Gastroesophageal sphincter (tissue), 4 donors: ENCODE measurements around the gene AGAP2. TPM values are rescaled to one million over a fixed set of nuclear protein-coding genes. Genes with fewer than 3 reads are reported as not detected.
A peak's percentile ranks its signal among the peaks of the same experiment; 100 is the strongest.

ENCODE experiments used
- ATAC-seq: fragments of 150-250 bp; one replicate; pipeline ENCODE4 v1.9.1; 2016; ENCODE audit warnings: mild to moderate bottlenecking, moderate library complexity
- H3K27ac ChIP-seq, 4 donors: fragments of 200-600 bp; sonication (generic) in 3 of 4; 1 replicate in 3 of 4; 2 replicates in 1 of 4; pipeline ENCODE4 v1.5.1; 2016 to 2019
- H3K27me3 ChIP-seq: fragments of 200-600 bp; sonication (generic); one replicate; pipeline ENCODE4 v1.5.1; 2019
- H3K36me3 ChIP-seq, 2 donors: fragments of 200-600 bp; sonication (generic); one replicate each; pipeline ENCODE4 v1.5.1; 2019; ENCODE audit warnings: control low read depth in 1 of 2
- H3K4me1 ChIP-seq, 3 donors: fragments of 200-600 bp; sonication (generic); 1 replicate in 2 of 3; 2 replicates in 1 of 3; pipeline ENCODE4 v1.5.1; 2016 to 2019; ENCODE audit warnings: control low read depth in 2 of 3
- H3K4me3 ChIP-seq, 2 donors: fragments of 200-600 bp; sonication (generic); one replicate each; pipeline ENCODE4 v1.5.1; 2019; ENCODE audit warnings: mild to moderate bottlenecking in 1 of 2, moderate library complexity in 1 of 2
- H3K9me3 ChIP-seq, 3 donors: fragments of 200-600 bp; sonication (generic); one replicate each; pipeline ENCODE4 v1.5.1; 2017 to 2019; ENCODE audit warnings: control low read depth in 2 of 3
- EP300 ChIP-seq: sonication (generic); formaldehyde crosslinking; IDR thresholded peaks from one replicate; pipeline ENCODE4 v1.6.1; 2017; ENCODE audit warnings: antibody characterized with exemption, mild to moderate bottlenecking
- POLR2A ChIP-seq, 2 donors: fragments of 450-650 bp; IDR thresholded peaks; one replicate each; pipeline ENCODE4 v1.6.1; 2017; ENCODE audit warnings: antibody characterized with exemption in 2 of 2, mild to moderate bottlenecking in 2 of 2, moderate library complexity in 1 of 2
- POLR2AphosphoS5 ChIP-seq: sonication (generic); formaldehyde crosslinking; IDR thresholded peaks from one replicate; pipeline ENCODE4 v1.6.1; 2017; ENCODE audit warnings: antibody characterized with exemption
- WGBS, 2 donors: methylation state at CpG; one replicate each; pipeline ENCODE4 v1.1.5; 2018; ENCODE audit warnings: low coverage in 1 of 2; 5-methylcytosine and 5-hydroxymethylcytosine counted together
- total RNA-seq, 4 donors: library from RNA; depleted of rRNA; stranded (reverse); fragments of >200 nt; gene quantifications; one replicate each; pipeline ENCODE4 v1.1.0, GENCODE V29; 2016
- TF ChIP-seq, protein P1 (sequence below), 4 experiments: fragments of 200-600 bp in 2 of 4; fragments of 450-650 bp in 2 of 4; sonication (generic) in 1 of 4; IDR thresholded peaks; one replicate each; pipeline ENCODE4 v1.5.1; 2017 to 2019; ENCODE audit warnings: antibody characterized with exemption in 4 of 4, mild to moderate bottlenecking in 2 of 4, moderate library complexity in 2 of 4

AGAP2 gene
- total RNA-seq, 4 donors from 2014 or later: 1.6 to 4.2 (median 3.3) TPM

DNA sequence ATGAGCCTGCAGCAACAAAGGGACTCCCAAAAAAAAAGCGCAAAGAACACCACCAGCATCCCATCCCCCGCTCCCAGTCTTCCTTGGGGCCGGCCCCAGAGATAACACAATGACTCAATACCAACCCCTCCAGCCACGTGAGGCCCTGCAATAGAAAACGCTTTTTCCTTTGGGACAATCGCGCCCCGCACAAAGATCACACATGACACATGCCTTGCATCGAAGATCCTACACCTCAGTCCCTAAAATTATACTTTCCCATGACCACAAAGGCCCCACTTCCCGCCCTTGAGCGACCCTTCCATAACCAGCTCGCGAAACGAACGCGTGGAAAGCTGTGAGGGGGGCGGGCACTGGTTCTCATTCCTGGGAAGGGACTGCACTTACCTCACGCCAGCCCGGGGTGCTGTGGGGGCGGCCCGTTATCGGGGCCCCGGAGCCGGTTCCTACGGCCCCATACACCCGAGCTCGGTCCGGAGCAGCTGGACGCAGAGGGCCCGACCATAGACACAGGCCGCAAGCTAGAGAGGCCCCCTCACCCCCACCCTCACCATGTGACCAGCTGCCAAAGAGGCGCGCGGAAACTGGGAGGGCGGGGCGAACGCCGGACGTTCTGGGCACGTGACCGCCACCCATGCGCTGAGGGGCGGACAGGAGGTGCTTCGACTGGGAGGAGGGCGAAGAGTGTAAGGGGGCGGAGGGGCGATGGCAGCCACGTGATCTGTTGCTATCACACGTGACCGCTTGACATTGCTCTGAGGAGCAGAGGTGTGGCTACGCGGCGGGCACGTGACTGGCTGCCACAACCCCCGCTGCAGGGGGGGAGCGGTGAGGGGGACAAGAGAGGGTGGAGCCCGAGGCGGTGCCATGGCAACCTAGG, 13.5 kb upstream of the AGAP2 start, which contains the start of gene CDK4:
CDK4 (minus strand) TSS at position 523 of the 880 bp plus-strand sequence. CDS start 593 bp downstream, outside the sequence.
- Histone ChIP-seq H3K9me3 (no peaks in the 10 kb centered on the region), H3K36me3 (peaks cover 0 to 37% of the 10 kb centered on the region in 2 donors), H3K4me1 (peaks cover 2 to 51% (median 17%) of the 10 kb centered on the region in 3 donors), H3K27ac (peak within 1 kb of the TSS; percentile 80 to 94 (median 87)), H3K4me3 (peak within 1 kb of the TSS; percentile 72 to 86), H3K27me3 (no peaks in the 10 kb centered on the region)
- WGBS, 2 donors: 0 to 1% methylated on average over 14 to 20 of the region's 58 CpGs
- ATAC-seq: peak; percentile 92
- peak; percentile 47 to 66 for TF ChIP-seq POLR2A (IDR thresholded peaks at IDR 0.05)
- peak; percentile 83 for TF ChIP-seq POLR2AphosphoS5
- TF ChIP-seq EP300: no peak

DNA sequence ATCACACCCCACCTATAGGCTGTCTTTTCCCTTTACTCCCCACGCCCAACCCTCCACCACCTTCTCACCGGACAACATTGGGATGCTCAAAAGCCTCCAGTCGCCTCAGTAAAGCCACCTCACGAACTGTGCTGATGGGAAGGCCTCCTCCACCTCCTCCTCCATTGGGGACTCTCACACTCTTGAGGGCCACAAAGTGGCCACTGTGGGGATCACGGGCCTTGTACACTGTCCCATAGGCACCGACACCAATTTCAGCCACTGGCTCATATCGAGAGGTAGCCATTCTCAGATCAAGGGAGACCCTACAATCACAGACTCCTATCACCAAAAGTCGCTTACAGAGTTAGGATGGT, 12.9 kb upstream of the AGAP2 start:
- peak overlapping the region; percentile 80 to 94 (median 87) for H3K27ac ChIP-seq
- no peak for ATAC-seq
- H3K27me3 ChIP-seq: no peaks in the 10 kb centered on the region
- TF ChIP-seq, protein P1, sequence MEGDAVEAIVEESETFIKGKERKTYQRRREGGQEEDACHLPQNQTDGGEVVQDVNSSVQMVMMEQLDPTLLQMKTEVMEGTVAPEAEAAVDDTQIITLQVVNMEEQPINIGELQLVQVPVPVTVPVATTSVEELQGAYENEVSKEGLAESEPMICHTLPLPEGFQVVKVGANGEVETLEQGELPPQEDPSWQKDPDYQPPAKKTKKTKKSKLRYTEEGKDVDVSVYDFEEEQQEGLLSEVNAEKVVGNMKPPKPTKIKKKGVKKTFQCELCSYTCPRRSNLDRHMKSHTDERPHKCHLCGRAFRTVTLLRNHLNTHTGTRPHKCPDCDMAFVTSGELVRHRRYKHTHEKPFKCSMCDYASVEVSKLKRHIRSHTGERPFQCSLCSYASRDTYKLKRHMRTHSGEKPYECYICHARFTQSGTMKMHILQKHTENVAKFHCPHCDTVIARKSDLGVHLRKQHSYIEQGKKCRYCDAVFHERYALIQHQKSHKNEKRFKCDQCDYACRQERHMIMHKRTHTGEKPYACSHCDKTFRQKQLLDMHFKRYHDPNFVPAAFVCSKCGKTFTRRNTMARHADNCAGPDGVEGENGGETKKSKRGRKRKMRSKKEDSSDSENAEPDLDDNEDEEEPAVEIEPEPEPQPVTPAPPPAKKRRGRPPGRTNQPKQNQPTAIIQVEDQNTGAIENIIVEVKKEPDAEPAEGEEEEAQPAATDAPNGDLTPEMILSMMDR (IDR thresholded peaks at IDR 0.05): no peak
- TF ChIP-seq EP300 (no peak), POLR2A (IDR thresholded peaks at IDR 0.05) (no peak), POLR2AphosphoS5 (no peak)
- no peaks in the 10 kb centered on the region for H3K9me3 ChIP-seq
- H3K36me3 ChIP-seq: peaks cover 0 to 42% of the 10 kb centered on the region in 2 donors
- H3K4me3 ChIP-seq: peak overlapping the region; percentile 72 to 86
- H3K4me1 ChIP-seq: peaks cover 2 to 46% (median 16%) of the 10 kb centered on the region in 3 donors
- WGBS, 2 donors: 15 to 21% methylated on average over 4 to 5 of the region's 8 CpGs

DNA sequence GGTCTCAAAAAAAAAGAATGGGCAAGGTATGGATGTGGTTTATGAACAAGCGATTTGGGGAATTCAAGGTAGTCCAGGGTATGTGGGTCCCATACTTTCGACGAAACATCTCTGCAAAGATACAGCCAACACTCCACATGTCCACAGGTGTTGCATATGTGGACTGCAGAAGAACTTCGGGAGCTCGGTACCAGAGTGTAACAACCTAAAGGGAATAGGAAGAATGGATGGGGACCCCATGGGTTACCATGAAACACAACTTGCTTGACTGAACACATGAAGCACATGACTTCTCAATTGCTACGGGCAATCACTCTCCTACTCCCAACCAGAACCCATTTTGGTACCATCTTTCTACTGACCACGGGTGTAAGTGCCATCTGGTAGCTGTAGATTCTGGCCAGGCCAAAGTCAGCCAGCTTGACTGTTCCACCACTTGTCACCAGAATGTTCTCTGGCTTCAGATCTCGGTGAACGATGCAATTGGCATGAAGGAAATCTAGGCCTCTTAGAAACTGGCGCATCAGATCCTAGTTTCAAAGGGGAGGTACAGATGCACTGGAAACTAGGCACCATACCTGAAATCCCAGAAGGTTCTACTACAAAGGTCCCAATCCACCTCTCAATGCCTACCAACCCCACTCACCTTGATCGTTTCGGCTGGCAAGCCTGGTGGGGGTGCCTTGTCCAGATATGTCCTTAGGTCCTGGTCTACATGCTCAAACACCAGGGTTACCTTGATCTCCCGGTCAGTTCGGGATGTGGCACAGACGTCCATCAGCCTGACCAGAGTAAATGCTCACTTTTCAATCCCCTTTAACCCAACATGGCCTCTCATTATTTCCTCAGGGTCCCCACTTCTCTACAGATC, 12.3 kb upstream of the AGAP2 start:
- peak overlapping the region in 1 of 2 donors; percentile 72 for H3K4me3 ChIP-seq
- ATAC-seq: no peak
- peaks cover 0 to 42% of the 10 kb centered on the region in 2 donors for H3K36me3 ChIP-seq
- 84 to 86% methylated on average over 9 to 10 of the region's 15 CpGs for WGBS, 2 donors
- H3K4me1 ChIP-seq: peaks cover 2 to 46% (median 12%) of the 10 kb centered on the region in 3 donors
- H3K9me3 ChIP-seq: no peaks in the 10 kb centered on the region
- no peak for TF ChIP-seq EP300
- no peak for TF ChIP-seq POLR2A (IDR thresholded peaks at IDR 0.05)
- H3K27me3 ChIP-seq: no peaks in the 10 kb centered on the region
- peak overlapping the region in 3 of 4 donors; percentile 87 to 94 (median 87) for H3K27ac ChIP-seq

DNA sequence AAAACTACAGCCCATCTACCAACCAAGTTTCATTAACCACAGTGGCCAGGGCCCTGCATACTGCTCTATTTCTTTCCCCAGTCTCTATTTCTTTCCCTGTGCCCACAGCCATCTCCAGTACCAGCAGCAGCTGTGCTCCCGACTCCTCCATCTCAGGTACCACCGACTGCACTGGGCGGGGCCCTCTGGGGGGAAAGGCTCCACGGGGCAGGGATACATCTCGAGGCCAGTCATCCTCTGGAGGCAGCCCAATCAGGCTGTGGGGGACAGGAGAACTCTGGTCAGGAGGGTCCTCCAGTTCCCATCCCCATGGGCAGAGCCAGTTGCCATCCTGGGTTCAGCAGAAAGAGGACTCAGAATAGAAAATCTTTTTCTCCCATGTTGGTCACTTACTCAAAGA, 10.5 kb upstream of the AGAP2 start:
- Histone ChIP-seq H3K4me3 (no peak overlapping the region), H3K27me3 (no peaks in the 10 kb centered on the region), H3K4me1 (peaks cover 2 to 46% (median 16%) of the 10 kb centered on the region in 3 donors), H3K36me3 (peaks cover 0 to 42% of the 10 kb centered on the region in 2 donors), H3K27ac (no peak overlapping the region), H3K9me3 (no peaks in the 10 kb centered on the region)
- no peak for TF ChIP-seq POLR2A (IDR thresholded peaks at IDR 0.05)
- 71% methylated on average over 3 of the region's 5 CpGs; no CpG with 5 or more reads in 1 of the 2 donors for WGBS, 2 donors
- ATAC-seq: no peak

DNA sequence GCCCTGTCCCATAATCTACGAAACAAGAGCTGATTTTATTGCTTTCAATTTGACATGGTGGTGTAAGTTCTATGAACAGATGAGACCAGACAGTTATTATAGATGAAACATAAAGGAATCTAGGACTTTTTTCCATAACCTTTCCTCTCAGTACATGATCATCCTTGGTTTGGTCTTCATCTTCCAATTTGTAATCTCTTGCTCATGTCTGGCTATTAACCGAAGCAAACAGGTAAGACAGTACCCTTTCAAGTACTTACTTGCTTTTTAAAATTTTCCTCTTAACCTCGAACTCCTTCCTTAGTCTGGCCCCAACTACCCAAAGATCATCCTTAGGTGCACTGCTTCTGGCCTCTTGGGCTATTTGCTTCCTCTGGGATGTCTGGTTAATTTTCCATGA, 7.5 kb upstream of the AGAP2 start:
- ATAC-seq: no peak

More for the DNA sequence above, 7.5 kb upstream of the AGAP2 start:
- H3K9me3 ChIP-seq: no peaks in the 10 kb centered on the region
- TF ChIP-seq EP300 (no peak), POLR2A (IDR thresholded peaks at IDR 0.05) (no peak), POLR2AphosphoS5 (no peak)
- TF ChIP-seq, protein P1 (IDR thresholded peaks at IDR 0.05): no peak
- peaks cover 0 to 31% (median 8%) of the 10 kb centered on the region in 3 donors for H3K4me1 ChIP-seq
- H3K4me3 ChIP-seq: peak overlapping the region in 1 of 2 donors; percentile 85
- H3K27ac ChIP-seq: peak overlapping the region in 3 of 4 donors; percentile 93 to 97 (median 94)
- 83 to 86% methylated on average over 1 to 3 of the region's 3 CpGs for WGBS, 2 donors
- peaks cover 12% of the 10 kb centered on the region for H3K27me3 ChIP-seq
- peaks cover 0 to 42% of the 10 kb centered on the region in 2 donors for H3K36me3 ChIP-seq
